Caco-2 (cell line): ENCODE data around the gene TBC1D12. TPM values are rescaled to one million over a fixed set of nuclear protein-coding genes. Genes with fewer than 3 reads are reported as not detected.

ENCODE experiments used
- BruUV-seq: library from RNA; stranded (reverse); fragments of 400-500 nt; replicated peaks from 2 replicates; lab custom pipeline; 2021; lab: Mats Ljungman, UMichigan
- CTCF ChIA-PET: fragments of 300-600 bp; sonication (Branson Sonifier 250); formaldehyde crosslinking; loops from one replicate; lab custom pipeline; 2022; ENCODE audit warnings: antibody characterized with exemption; lab: Charles Lee
- POLR2A ChIA-PET: fragments of 300-600 bp; sonication (Branson Sonifier 250); formaldehyde crosslinking; loops from one replicate; lab custom pipeline; 2022; ENCODE audit warnings: antibody characterized with exemption; lab: Charles Lee
- DNase-seq, 2 experiments: peaks; one replicate each; pipeline versions ENCODE4 v3.0.0 to v3.0.0-alpha.2; 2020 to 2022
- H3K27me3 ChIP-seq: replicated peaks from 2 replicates; pipeline ENCODE4 v1.6.0; 2011; ENCODE audit warnings: low read length; ENCODE audit not compliant: control insufficient read depth, insufficient read depth
- H3K36me3 ChIP-seq: 2 replicates; pipeline ENCODE4 v1.5.1; 2011; ENCODE audit warnings: low read length; ENCODE audit not compliant: control insufficient read depth, insufficient read depth
- H3K4me1 ChIP-seq: fragments of 250-450 bp; sonication (Bioruptor Pico); 2 replicates; pipeline ENCODE4 v1.5.1; 2020; ENCODE audit warnings: mild to moderate bottlenecking
- H3K4me3 ChIP-seq: 2 replicates; pipeline ENCODE4 v1.5.1; 2011; ENCODE audit warnings: low read depth, mild to moderate bottlenecking, control low read depth, low read length
- H3K9me3 ChIP-seq: fragments of 250-450 bp; sonication (Bioruptor Pico); 2 replicates; pipeline ENCODE4 v1.5.1; 2020; ENCODE audit warnings: mild to moderate bottlenecking, moderate library complexity
- H3K27ac Mint-ChIP-seq: one replicate; pipeline ENCODE4 v1.8.0; 2022; ENCODE audit warnings: mixed read lengths; ENCODE audit not compliant: unreplicated experiment
- H3K27me3 Mint-ChIP-seq: one replicate; pipeline ENCODE4 v1.8.0; 2022; ENCODE audit warnings: mixed read lengths; ENCODE audit not compliant: insufficient read depth, unreplicated experiment
- H3K36me3 Mint-ChIP-seq: one replicate; pipeline ENCODE4 v1.8.0; 2022; ENCODE audit warnings: mild to moderate bottlenecking, mixed read lengths; ENCODE audit not compliant: insufficient read depth, unreplicated experiment
- H3K4me1 Mint-ChIP-seq: one replicate; pipeline ENCODE4 v1.8.0; 2022; ENCODE audit warnings: low read depth, mixed read lengths; ENCODE audit not compliant: unreplicated experiment
- H3K4me3 Mint-ChIP-seq: one replicate; pipeline ENCODE4 v1.8.0; 2022; ENCODE audit warnings: mild to moderate bottlenecking, moderate library complexity, mixed read lengths; ENCODE audit not compliant: unreplicated experiment
- H3K9me3 Mint-ChIP-seq: one replicate; pipeline ENCODE4 v1.8.0; 2022; ENCODE audit warnings: mixed read lengths; ENCODE audit not compliant: unreplicated experiment
- CTCF ChIP-seq, 2 experiments: fragments of 200-600 bp in 1 of 2; IDR thresholded peaks; 1 replicate in 1 of 2; 2 replicates in 1 of 2; pipeline versions ENCODE4 v1.5.1 to v1.8.0; 2011 to 2022; ENCODE audit warnings: antibody characterized with exemption in 1 of 2, control low read depth in 1 of 2, inconsistent platforms in 1 of 2, low read depth in 1 of 2, low read length in 1 of 2, mild to moderate bottlenecking in 1 of 2, moderate library complexity in 1 of 2; ENCODE audit not compliant: insufficient read depth in 1 of 2, severe bottlenecking in 1 of 2, unreplicated experiment in 1 of 2
- intact Hi-C: fragments of 100-400 bp; cut with micrococcal nuclease; formaldehyde crosslinking; loops from one replicate; pipeline ENCODE4 v1.10.0; 2022; ENCODE audit not compliant: unreplicated experiment
- total RNA-seq: library from RNA; stranded (reverse); gene quantifications from 2 replicates; pipeline ENCODE4 v1.2.3, GENCODE V29; 2022

Gene TBC1D12
- total RNA-seq, 1 experiment from 2014 or later, result 32.1 TPM

- H3K4me3 ChIP-seq, result no peak overlapping the region
- no peak for TF ChIP-seq CTCF (IDR thresholded peaks at IDR 0.05; ENCODE audit: insufficient read depth in 1 of 2, low read depth in 1 of 2, low read length in 1 of 2, severe bottlenecking in 1 of 2, unreplicated experiment in 1 of 2)
- Mint-ChIP-seq H3K4me3 (no peak overlapping the region), H3K9me3 (peaks cover 17% of the 10 kb centered on the region), H3K27ac (peak overlapping the region; percentile 22), H3K4me1 (peaks cover 18% of the 10 kb centered on the region), H3K36me3 (peaks cover 21% of the 10 kb centered on the region), H3K27me3 (no peaks in the 10 kb centered on the region)
- DNase-seq, result no peak
- CTCF ChIA-PET, result no interaction called here
- H3K9me3 ChIP-seq, result peaks cover 11% of the 10 kb centered on the region; the same call in 1 of the 2 replicates
- H3K4me1 ChIP-seq, result no peaks in the 10 kb centered on the region
- TSS peak; percentile 7 for BruUV-seq
- no peaks in the 10 kb centered on the region for H3K27me3 ChIP-seq
- no peaks in the 10 kb centered on the region for H3K36me3 ChIP-seq
- intact Hi-C loops, result no loop called here
- POLR2A ChIA-PET, result no interaction called here
Measured at GRCh38 chr10:94424714-94425337, 22.5 kb downstream of the TBC1D12 start.

- H3K36me3 ChIP-seq, result no peaks in the 10 kb centered on the region
- no peak overlapping the region for H3K27ac Mint-ChIP-seq
- H3K9me3 Mint-ChIP-seq, result peaks cover 17% of the 10 kb centered on the region
- H3K4me1 ChIP-seq, result no peaks in the 10 kb centered on the region
- no peaks in the 10 kb centered on the region for H3K27me3 Mint-ChIP-seq
- no peaks in the 10 kb centered on the region for H3K27me3 ChIP-seq
- H3K36me3 Mint-ChIP-seq, result peaks cover 22% of the 10 kb centered on the region
- H3K4me3 ChIP-seq, result no peak overlapping the region
- H3K4me1 Mint-ChIP-seq, result peaks cover 20% of the 10 kb centered on the region
- TF ChIP-seq CTCF (IDR thresholded peaks at IDR 0.05; ENCODE audit: insufficient read depth in 1 of 2, low read depth in 1 of 2, low read length in 1 of 2, severe bottlenecking in 1 of 2, unreplicated experiment in 1 of 2), result no peak
- ChIA-PET POLR2A (no interaction called here), CTCF (no interaction called here)
- intact Hi-C loops, result no loop called here
- no peak overlapping the region for H3K4me3 Mint-ChIP-seq
- DNase-seq, result no peak
- peaks cover 11% of the 10 kb centered on the region; the same call in 1 of the 2 replicates for H3K9me3 ChIP-seq
- no TSS peak for BruUV-seq
Measured at GRCh38 chr10:94425942-94426341, 23.6 kb downstream of the TBC1D12 start.

- POLR2A ChIA-PET, result no interaction called here
- H3K4me1 ChIP-seq, result no peaks in the 10 kb centered on the region
- intact Hi-C loops, result no loop called here
- Mint-ChIP-seq H3K4me3 (no peak overlapping the region), H3K9me3 (peaks cover 17% of the 10 kb centered on the region), H3K27me3 (no peaks in the 10 kb centered on the region), H3K4me1 (peaks cover 17% of the 10 kb centered on the region), H3K36me3 (peaks cover 22% of the 10 kb centered on the region), H3K27ac (no peak overlapping the region)
- CTCF ChIA-PET, result no interaction called here
- peaks cover 11% of the 10 kb centered on the region; the same call in 1 of the 2 replicates for H3K9me3 ChIP-seq
- BruUV-seq, result no TSS peak
- TF ChIP-seq CTCF (IDR thresholded peaks at IDR 0.05; ENCODE audit: insufficient read depth in 1 of 2, low read depth in 1 of 2, low read length in 1 of 2, severe bottlenecking in 1 of 2, unreplicated experiment in 1 of 2), result no peak
- no peak overlapping the region for H3K4me3 ChIP-seq
- no peak for DNase-seq
- no peaks in the 10 kb centered on the region for H3K36me3 ChIP-seq
- H3K27me3 ChIP-seq, result no peaks in the 10 kb centered on the region
Measured at GRCh38 chr10:94427166-94427565, 24.8 kb downstream of the TBC1D12 start.
